SKM-1 treated with dmso at 0.1 percent for 144 hours (cell line): ENCODE measurements around the gene NOS1.
"Not testable (repeated sequence)": the region's sequence is repeated elsewhere in the genome, so short reads cannot be mapped to it uniquely, and the experiment has no call there.

Experiments used
- DNase-seq: peaks from one replicate; lab custom pipeline; 2025; ENCODE audit not compliant: unreplicated experiment; lab: John Stamatoyannopoulos, UW

NOS1 gene

GRCh38 chr12:117361347-117361751 is at the start of gene NOS1:
NOS1 (minus strand) TSS chr12:117361626; CDS start chr12:117331069, 30,557 bp downstream.
- DNase-seq, result no peak

GRCh38 chr12:117409286-117409685 is 47.9 kb upstream of the NOS1 start:
- DNase-seq, result no peak

DNA sequence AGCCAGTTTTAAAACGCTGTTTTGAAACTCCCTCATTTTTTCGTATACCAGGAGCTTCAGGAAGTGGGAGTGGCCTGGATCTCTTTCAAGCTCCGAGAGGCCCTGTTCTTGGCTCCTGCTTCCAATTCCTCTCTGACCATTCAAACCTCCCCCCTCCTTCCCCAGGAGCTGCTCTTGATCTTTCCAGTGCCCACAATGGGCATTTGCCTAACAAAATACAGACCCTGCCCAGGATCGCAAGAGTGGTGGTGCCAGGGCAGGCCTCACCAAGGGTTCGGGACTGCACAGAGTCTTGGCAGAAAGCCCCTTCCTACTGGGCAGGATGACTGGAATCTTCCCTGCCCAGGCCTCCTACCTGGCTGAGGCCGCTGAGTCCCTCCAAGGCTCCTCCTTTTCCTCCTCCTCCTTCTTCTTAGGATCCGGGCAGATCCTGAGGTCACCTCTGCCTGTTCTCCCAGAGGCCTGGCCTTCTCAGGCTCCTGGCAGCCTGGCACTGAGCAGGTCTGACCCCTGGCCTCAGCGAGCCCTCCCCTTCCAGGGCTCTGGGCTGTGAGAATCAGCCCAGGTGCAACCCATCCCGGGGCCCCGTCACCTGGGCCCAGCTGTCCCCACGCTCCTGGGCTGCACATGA is 46.9 kb upstream of the NOS1 start:
- no peak for DNase-seq

- no peak for DNase-seq
Observed at GRCh38 chr12:117404940-117405339, 43.5 kb upstream of the NOS1 start.

- no peak for DNase-seq
Observed at GRCh38 chr12:117404203-117404853, 42.9 kb upstream of the NOS1 start.

GRCh38 chr12:117403586-117404139 is 42.2 kb upstream of the NOS1 start:
- DNase-seq, result no peak

DNA sequence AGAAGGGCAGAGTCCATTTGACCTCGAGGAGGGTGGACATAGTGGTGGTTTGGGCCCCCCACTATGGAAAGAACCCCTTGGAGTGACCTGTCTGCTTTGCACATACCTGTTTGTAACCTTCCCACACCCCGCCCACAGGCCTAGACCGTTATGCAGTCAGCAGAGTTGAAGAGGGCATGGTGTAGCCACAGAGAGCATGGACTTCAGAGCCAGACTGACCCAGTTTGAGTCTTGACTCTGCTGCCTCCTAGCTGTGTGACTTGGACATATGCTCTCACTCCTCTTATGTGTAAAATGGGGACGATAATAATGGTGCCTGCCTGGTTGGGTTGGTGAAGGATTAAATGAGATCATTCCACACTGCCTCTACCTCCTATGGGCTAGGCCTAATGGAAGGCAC is 40.9 kb upstream of the NOS1 start:
- no peak for DNase-seq

GRCh38 chr12:117400912-117401311 is 39.5 kb upstream of the NOS1 start:
- no peak for DNase-seq

DNA sequence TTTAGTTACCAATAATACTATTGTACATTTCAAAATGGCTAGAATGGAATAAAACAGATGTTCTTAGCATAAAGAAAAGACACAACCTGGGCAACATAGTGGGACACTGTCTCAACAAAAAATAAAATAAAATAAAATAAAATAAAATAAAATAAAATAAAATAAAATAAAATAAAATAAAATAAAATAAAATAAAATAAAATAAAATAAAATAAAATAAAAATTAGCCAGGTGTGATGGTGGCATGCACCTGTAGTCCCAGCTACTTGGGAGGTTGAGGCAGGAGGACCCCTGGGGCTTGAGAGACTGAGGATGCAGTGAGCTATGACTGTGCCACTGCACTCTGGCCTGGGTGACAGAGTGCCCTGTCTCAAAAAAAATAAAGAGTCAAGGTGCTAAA is 37.1 kb upstream of the NOS1 start:
- DNase-seq, result not testable (repeated sequence)

GRCh38 chr12:117395766-117396165 is 34.3 kb upstream of the NOS1 start:
- no peak for DNase-seq

GRCh38 chr12:117394491-117394890 is 33.1 kb upstream of the NOS1 start:
- no peak for DNase-seq

GRCh38 chr12:117393656-117394055 is 32.2 kb upstream of the NOS1 start:
- DNase-seq, result no peak

DNA sequence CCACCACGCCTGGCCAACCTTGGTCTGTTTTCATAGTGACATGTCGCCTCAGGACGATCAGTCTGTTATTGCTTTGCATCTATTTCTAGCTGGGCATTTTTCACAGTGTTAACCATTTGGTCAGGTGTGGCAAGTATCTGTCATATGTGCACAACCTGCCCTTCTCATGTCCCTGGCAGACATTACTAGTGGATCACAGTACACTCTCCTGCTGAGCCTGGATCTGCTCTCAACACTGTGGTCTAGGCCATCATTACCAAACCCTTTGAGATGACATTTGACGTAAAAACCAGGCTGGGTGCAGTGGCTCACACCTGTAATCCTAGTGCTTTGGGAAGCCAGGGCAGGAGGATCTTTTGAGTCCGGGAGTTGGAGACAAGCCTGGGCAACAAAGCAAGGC is 29.4 kb upstream of the NOS1 start:
- DNase-seq, result no peak

- no peak for DNase-seq
Observed at GRCh38 chr12:117388951-117389446, 27.6 kb upstream of the NOS1 start.

- no peak for DNase-seq
Observed at GRCh38 chr12:117387832-117388231, 26.4 kb upstream of the NOS1 start.

GRCh38 chr12:117384735-117385134 is 23.3 kb upstream of the NOS1 start:
- DNase-seq, result no peak

- DNase-seq, result no peak
Observed at GRCh38 chr12:117380083-117380482, 18.7 kb upstream of the NOS1 start.

GRCh38 chr12:117377758-117378157 is 16.3 kb upstream of the NOS1 start:
- no peak for DNase-seq

- DNase-seq, result no peak
Observed at GRCh38 chr12:117370588-117370987, 9.2 kb upstream of the NOS1 start.

DNA sequence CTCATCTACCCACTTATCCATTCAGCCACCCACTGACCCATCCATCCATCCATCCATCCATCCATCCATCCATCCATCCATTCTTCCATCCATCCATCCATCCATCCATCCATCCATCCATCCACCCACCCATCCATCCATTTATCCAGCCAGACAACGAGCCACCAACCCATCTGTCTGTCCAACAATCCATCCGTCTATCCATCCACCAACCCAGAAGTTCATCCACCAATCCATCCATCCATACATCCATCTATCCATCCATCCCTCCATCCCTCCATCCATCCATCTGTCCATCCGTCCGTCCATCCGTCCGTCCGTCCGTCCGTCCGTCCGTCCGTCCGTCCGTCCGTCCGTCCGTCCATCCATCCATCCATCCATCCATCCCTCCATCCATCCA is 8.6 kb upstream of the NOS1 start:
- DNase-seq, result not testable (repeated sequence)

GRCh38 chr12:117367006-117367638 is 5.7 kb upstream of the NOS1 start:
- DNase-seq, result no peak

- no peak for DNase-seq
Observed at GRCh38 chr12:117365049-117365616, 3.7 kb upstream of the NOS1 start.
